NCI-H748 treated with DMSO at 0.1 percent for 48 hours (cell line): ENCODE measurements around the gene TBX4.
A peak's percentile ranks its signal among the peaks of the same experiment; 100 is the strongest.

Experiments
- DNase-seq: peaks from one replicate; lab custom pipeline; 2025; lab: John Stamatoyannopoulos, UW

Gene TBX4

DNA sequence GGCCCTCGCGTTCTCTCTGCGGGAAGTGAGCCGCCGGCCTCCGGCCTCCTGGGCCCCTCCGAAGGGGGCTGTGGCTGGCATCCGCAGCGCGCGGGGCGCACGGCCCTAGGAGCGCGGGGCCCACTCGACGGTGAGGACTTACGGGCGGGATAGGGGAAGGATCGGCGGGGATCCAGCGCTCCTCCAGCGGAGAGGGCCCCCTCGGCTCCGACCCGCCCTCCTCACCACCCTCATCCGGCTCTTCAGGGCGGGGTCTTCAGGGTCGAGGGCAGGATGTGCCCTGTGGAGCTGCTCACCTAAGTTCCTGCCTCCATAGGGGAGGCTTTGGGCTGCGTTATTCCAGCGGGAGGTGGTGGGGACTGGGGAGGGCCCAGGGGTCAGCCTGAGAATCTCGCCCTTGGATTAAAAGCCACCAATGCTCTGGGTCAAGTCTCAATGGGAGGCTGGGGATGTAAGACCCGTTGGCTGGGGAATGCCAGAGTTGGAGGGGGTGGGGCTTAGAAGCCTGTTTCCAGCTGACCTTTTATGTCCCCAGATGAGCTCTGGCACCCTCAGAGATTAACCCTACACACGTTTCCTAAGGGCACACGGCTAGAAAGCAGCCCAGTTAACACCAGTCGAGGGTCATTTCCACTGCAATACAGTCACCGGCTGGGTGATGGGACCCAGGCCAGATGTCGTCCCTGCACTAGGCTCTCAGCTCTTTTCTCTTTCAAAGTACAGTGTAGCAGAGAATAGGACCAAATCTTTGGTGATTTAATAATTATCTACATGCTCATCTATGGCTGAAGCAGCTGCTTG lies 39.2 kb upstream of the TBX4 start:
- DNase-seq, result no peak

DNA sequence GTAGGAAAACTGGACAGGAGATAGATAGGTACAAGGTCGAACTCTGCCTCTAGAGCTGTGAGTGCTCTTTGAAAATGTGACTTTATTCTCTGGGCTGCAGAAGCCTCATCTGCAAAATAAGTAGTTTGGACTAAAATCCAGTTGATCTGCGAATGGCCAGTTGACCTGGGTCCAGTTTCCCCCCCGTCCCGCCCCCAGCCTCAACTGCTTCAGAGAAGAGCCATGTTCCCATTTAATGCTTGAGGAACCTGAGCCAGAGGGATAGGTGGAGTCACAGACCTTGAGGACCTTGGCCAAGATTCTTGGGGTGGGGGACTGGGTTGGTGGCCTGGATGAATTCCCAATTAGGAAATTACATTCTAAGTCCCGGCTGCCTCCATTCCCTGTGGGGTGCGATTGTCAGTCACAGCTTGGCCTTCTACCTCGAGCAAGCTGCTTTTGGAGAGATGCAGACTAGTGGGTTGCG lies 38.5 kb upstream of the TBX4 start:
- no peak for DNase-seq

- DNase-seq, result no peak
Measured at GRCh38 chr17:61414141-61414935, 37.9 kb upstream of the TBX4 start.

GRCh38 chr17:61414936-61415251 lies 37.3 kb upstream of the TBX4 start:
- no peak for DNase-seq

DNA sequence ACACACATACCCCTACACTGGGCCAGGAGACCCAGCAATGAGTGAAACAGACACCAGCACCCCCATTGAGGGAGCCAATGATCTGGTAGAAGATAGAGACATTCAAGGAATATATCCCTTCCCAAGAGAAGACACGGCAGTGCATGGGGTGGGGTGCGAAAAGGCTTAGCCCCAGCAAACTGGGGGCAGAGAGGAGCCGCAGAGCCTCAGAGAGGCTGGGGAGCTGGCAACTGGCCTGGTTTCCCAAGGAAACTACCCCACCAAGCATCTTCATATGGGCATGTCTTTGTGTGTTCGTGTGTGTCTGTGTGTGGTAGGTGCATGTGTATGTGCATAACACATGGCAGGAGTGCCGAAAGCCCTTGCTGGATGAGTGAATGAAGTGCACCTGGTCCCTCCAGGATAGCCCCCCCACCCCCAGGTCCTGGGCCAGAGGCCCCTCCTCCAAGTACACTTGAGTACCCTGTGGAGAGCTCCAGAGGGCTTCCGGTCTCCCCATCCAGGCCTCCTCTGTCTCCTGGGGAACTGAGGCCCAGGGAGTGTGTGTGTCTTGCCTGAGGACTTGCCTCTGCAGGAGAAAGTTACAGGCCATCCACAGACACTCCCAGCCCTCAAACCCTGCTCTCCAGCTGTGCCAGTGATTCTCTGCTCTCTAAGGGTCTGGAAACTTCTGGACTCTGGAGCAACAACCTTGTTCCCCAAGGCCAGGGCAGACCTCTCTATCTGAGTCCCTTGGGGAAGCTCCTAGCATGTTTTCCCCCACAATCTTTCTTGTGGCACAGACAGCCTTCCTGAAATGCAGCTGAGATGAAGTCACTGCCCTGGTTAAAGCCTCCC lies 36.6 kb upstream of the TBX4 start:
- no peak for DNase-seq

- no peak for DNase-seq
Measured at GRCh38 chr17:61416211-61416539, 36.0 kb upstream of the TBX4 start.

GRCh38 chr17:61416540-61417363 lies 35.5 kb upstream of the TBX4 start:
- DNase-seq, result peak; percentile 57

DNA sequence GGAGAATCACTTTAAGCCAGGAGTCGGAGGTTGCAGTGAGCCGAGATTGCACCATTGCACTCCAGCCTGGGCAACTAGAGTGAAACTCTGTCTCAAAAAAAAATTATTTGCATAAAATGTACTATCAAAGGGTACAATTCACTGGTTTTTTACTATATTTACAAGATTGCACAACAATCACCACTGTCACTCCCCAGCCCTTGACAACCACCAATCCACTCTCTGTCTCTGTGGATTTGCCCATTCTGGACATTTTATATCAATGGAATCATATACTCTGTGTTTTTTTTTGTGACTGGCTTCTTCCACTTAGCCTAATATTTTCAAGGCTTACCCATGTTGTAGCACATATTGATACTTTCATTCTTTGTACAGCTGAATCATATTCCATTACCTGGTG lies 33.8 kb upstream of the TBX4 start:
- no peak for DNase-seq

DNA sequence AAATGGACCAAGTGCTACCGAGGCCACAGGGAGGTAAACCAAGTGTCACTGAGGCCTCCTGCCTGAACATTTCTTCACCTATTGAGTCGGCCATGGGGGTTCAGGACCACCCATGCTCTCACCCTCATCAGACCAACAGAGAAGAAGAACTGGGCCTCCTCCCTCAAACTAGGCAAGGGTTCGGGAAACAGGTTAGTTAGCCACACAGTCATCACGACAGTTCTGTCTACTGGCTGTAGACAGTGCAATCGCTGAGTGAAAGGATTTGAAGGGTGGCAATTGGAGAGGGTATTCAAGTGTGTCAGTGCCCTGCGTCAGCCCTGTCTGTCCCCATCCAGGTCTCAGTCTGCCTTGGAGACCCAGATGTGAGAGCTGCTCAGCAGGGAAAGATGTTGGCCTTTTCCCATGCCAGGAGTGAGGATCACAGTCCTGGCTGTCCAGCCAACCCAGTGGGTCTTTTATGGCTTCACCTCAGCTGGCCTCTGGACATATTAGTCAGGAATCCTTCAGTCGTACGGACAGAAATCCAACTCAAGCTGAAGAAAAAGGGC lies 32.7 kb upstream of the TBX4 start:
- no peak for DNase-seq

DNA sequence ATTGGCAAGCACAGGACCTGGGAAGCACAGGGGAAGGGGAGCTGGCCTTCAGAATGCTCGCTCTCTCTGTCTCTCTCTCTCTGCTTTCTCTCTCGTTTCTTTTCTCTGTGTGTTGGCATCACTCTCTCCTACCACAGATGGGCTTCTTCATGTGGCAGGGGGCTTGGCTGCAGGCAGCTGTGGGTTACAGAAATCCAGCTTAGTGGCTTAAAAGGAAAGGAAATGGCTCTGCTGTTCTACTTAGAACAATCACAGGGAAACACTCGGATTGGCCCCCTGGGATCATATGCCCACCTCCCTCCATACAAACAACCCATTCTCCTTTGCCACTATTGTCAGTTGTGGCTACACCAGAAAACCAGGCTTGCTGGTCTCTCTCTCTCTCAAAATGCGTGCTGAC lies 32.2 kb upstream of the TBX4 start:
- DNase-seq, result no peak

DNA sequence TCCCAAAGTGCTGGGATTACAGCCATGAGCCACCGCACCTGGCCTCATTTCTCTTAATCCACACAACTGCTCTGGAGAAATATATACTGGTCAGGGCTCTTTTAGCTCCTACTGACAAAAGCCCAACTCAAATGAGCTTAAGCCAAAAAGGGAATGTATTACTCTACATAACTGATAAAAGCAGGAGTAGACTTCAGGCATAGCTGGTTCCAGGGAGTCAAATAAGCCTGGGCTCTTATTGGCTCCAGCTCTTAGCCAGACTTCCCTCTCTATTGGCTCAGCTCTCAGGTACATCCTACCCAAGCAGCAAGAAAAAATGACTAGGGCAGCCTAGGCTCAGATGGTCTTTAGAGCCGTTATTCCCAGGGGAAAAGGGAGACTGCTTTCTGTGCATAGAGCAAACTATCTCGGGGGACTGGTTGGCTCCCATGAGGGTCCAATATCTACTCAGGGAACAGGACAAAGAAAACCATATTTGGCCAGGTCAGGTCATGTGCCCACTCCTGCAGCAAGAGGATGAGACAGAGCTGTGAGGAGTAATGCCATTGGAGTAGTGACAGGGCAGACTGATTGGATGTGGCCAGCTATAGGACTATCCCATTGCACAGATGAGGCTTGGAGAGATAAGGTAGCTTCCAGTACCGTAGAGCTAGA lies 31.4 kb upstream of the TBX4 start:
- no peak for DNase-seq

GRCh38 chr17:61421460-61421859 lies 30.8 kb upstream of the TBX4 start:
- DNase-seq, result no peak

GRCh38 chr17:61422116-61422799 lies 30.0 kb upstream of the TBX4 start:
- no peak for DNase-seq

DNA sequence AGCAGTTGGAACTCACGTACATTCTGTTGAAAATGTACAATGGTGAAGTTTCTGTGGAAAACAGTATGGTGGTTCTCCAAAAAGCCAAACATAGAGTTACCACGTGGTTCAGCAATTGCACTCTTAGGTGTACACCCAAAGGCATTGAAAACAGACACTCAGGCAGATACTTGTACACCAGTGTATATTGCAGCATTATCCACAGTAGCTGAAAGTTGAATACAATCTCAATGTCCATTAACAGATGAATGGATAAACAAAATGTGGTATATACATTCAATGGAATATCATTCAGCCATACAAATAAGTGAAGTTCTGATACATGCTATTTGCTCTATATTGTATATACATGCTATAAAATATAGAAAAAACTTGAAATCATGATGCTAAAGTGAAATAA lies 29.4 kb upstream of the TBX4 start:
- no peak for DNase-seq

DNA sequence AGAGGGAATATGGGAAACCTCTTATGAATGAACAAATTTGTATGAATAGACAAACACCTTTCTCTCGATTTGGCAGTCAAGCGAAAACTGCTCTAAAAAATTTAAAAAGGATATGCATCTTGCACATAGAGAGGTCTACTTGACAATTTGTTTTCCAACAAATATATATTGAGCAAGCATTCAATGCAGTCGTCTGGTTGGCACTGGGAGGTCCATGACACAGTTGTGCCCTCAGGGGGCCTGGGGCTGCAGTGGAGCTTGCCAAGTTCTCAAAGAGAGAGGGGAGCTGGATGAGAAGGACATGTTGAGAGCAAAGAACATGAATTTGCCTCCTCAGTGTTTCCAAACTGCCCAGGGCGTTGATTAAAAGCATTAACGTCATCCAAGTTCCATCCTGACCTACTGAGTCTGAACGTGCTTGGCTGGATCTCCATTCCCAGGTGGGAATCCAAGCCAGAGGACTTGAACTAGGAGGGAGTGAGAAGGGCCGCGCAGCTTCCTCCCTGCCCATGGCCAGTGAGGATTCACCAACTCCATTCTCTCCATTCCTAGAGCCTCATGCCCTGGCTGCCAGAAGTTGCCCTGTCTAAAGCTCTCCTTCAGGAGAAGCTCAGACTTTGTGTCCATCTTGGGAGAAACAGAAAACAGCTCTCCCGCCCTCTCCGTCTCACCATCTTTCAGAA lies 28.1 kb upstream of the TBX4 start:
- no peak for DNase-seq

- DNase-seq, result no peak
Measured at GRCh38 chr17:61425682-61426481, 26.3 kb upstream of the TBX4 start.

- DNase-seq, result no peak
Measured at GRCh38 chr17:61426482-61427304, 25.5 kb upstream of the TBX4 start.

GRCh38 chr17:61427567-61427966 lies 24.7 kb upstream of the TBX4 start:
- DNase-seq, result no peak
